Measurements from ENCODE around the gene CD47. TPM values are rescaled to one million over a fixed set of nuclear protein-coding genes. Genes with fewer than 3 reads are reported as not detected.

The CD47 gene
- polyA plus RNA-seq, 1 of the 3 experiments (the other 2 are of a cell fraction): 19.6 TPM

DNA sequence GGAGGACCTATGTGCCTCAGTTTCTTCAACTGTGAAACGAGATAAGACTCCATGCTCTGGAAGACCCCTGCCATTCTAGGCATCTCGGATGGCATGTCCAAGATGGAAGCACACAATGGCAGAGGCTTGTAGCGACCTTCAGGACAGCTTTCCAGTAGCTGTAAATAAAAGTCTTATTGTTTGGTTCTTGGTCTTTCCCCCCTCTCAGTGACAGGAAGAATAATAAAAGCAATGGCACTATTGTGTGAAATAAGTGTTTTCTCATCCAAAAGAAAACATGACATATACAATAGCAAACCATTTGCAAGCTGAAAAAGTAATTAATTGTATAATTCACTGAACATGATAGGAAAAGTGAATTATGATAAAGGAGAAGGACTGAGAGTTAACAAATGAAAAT, 32.5 kb upstream of the CD47 start:
- ChIA-PET CTCF (interaction anchor here (0.7 to 1.8 kb wide), 3 partner anchors 10 to 203 kb away, joined by 3 to 4 read pairs (median 4); no protein-coding TSS in a partner anchor), POLR2A (no interaction called here)
- H3F3A ChIP-seq (replicated peaks; ENCODE audit: insufficient read depth): no peaks in the 10 kb centered on the region

More for the DNA sequence above, 32.5 kb upstream of the CD47 start:
- Histone ChIP-seq H3K4me1 (ENCODE audit: control insufficient read depth in 1 of 2, insufficient read depth in 2 of 2, low read depth in 1 of 2, low read length in 1 of 2) (no peaks in the 10 kb centered on the region), H3K4me3 (ENCODE audit: low read depth in 2 of 2, low read length in 1 of 2) (no peak overlapping the region), H3K9me3 (no peaks in the 10 kb centered on the region), H3K36me3 (replicated peaks in 1 of 2; ENCODE audit: control insufficient read depth in 1 of 2, insufficient read depth in 2 of 2, low read length in 1 of 2) (no peaks in the 10 kb centered on the region), H3K9ac (no peak overlapping the region), H3K9me2 (no peaks in the 10 kb centered on the region), H2AFZ (ENCODE audit: low read depth) (no peak overlapping the region), H3K4me2 (no peak overlapping the region), H3K27ac (ENCODE audit: low read depth in 2 of 2, low read length in 1 of 2) (no peak overlapping the region), H3K27me3 (ENCODE audit: insufficient read depth) (no peaks in the 10 kb centered on the region), H4K20me1 (ENCODE audit: insufficient read depth) (no peaks in the 10 kb centered on the region), H3K79me2 (ENCODE audit: insufficient read depth) (no peaks in the 10 kb centered on the region)
- DNase-seq: no peak
- 70% methylated on average over 3 of the region's 3 CpGs for WGBS (ENCODE audit: low lambda C conversion rate)
- TF ChIP-seq, protein P1, sequence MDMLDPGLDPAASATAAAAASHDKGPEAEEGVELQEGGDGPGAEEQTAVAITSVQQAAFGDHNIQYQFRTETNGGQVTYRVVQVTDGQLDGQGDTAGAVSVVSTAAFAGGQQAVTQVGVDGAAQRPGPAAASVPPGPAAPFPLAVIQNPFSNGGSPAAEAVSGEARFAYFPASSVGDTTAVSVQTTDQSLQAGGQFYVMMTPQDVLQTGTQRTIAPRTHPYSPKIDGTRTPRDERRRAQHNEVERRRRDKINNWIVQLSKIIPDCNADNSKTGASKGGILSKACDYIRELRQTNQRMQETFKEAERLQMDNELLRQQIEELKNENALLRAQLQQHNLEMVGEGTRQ (IDR thresholded peaks at IDR 0.05; ENCODE audit: borderline replicate concordance, low read depth, low read length): no peak
- TF ChIP-seq ZBTB33 (IDR thresholded peaks at IDR 0.05; ENCODE audit: borderline replicate concordance, low read depth) (no peak), IRF3 (IDR thresholded peaks at IDR 0.05; ENCODE audit: low read depth, low read length) (no peak), MEF2A (IDR thresholded peaks at IDR 0.05; ENCODE audit: borderline replicate concordance, low read depth) (no peak), FOSL2 (IDR thresholded peaks at IDR 0.05; ENCODE audit: borderline replicate concordance, low read depth) (no peak), RFX5 (IDR thresholded peaks at IDR 0.05; ENCODE audit: low read length) (no peak), CHD2 (IDR thresholded peaks at IDR 0.05; ENCODE audit: low read length, partially characterized antibody) (no peak), NFIC (IDR thresholded peaks at IDR 0.05; ENCODE audit: borderline replicate concordance) (no peak), SIN3A (IDR thresholded peaks at IDR 0.05; ENCODE audit: borderline replicate concordance, low read depth, low read length) (no peak), ELF1 (IDR thresholded peaks at IDR 0.05) (no peak), FOXJ3 (CRISPR knock-in tag; IDR thresholded peaks at IDR 0.05) (no peak), REST (IDR thresholded peaks at IDR 0.05; ENCODE audit: low read depth, low read length) (no peak), JUND (IDR thresholded peaks at IDR 0.05) (no peak), MAX (IDR thresholded peaks at IDR 0.05; ENCODE audit: low read depth) (no peak), GABPA (IDR thresholded peaks at IDR 0.05; ENCODE audit: low read depth) (no peak), USF1 (IDR thresholded peaks at IDR 0.05; ENCODE audit: borderline replicate concordance, low read depth) (no peak), POLR2AphosphoS5 (IDR thresholded peaks at IDR 0.05; ENCODE audit: low read depth, low read length) (no peak)
- TF ChIP-seq, protein P2, sequence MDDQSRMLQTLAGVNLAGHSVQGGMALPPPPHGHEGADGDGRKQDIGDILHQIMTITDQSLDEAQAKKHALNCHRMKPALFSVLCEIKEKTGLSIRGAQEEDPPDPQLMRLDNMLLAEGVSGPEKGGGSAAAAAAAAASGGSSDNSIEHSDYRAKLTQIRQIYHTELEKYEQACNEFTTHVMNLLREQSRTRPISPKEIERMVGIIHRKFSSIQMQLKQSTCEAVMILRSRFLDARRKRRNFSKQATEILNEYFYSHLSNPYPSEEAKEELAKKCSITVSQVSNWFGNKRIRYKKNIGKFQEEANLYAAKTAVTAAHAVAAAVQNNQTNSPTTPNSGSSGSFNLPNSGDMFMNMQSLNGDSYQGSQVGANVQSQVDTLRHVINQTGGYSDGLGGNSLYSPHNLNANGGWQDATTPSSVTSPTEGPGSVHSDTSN (IDR thresholded peaks at IDR 0.05): no peak

All from SK-N-SH (cell line).